ENCODE measurements around the gene LMF1. TPM values are rescaled to one million over a fixed set of nuclear protein-coding genes. Genes with fewer than 3 reads are reported as not detected.
A peak's percentile ranks its signal among the peaks of the same experiment; 100 is the strongest.

Gene LMF1
- total and polyA plus RNA-seq, 2 donors from 2014 or later, result 15.4 to 28.6 TPM

- TF ChIP-seq CTCF (IDR thresholded peaks at IDR 0.05; ENCODE audit: borderline replicate concordance, extremely low read depth, insufficient read depth), result no peak
- peaks cover 7% of the 10 kb centered on the region for H3K27me3 ChIP-seq (ENCODE audit: control insufficient read depth, insufficient read depth, low read length)
Measured at GRCh38 chr16:984736-985636, 14.2 kb upstream of the LMF1 start.

GRCh38 chr16:984121-984694 lies 13.4 kb upstream of the LMF1 start:
- Histone ChIP-seq H3K27ac (ENCODE audit: low read depth in 2 of 2, low read length in 2 of 2) (no peak overlapping the region), H3K4me3 (ENCODE audit: low read length in 3 of 3) (no peak overlapping the region), H3K4me1 (ENCODE audit: control insufficient read depth in 2 of 3, insufficient read depth in 2 of 3, low read depth in 1 of 3, low read length in 3 of 3) (no peaks in the 10 kb centered on the region), H3K9ac (ENCODE audit: low read length in 3 of 3) (no peak overlapping the region), H3K9me3 (ENCODE audit: control insufficient read depth in 2 of 3, insufficient read depth in 1 of 3, low read length in 3 of 3) (no peaks in the 10 kb centered on the region), H3K36me3 (ENCODE audit: control insufficient read depth in 2 of 3, insufficient read depth in 3 of 3, low read length in 3 of 3) (no peaks in the 10 kb centered on the region), H3K27me3 (ENCODE audit: control insufficient read depth, insufficient read depth, low read length) (peaks cover 7% of the 10 kb centered on the region)
- no peak for TF ChIP-seq CTCF (IDR thresholded peaks at IDR 0.05; ENCODE audit: borderline replicate concordance, extremely low read depth, insufficient read depth)
- intact Hi-C loops (cut with DNase I), result no loop called here
- FAIRE-seq, result no peak
- no peak for DNase-seq

More at GRCh38 chr16:984736-985636, 14.2 kb upstream of the LMF1 start:
- Histone ChIP-seq H3K27ac (ENCODE audit: low read depth in 2 of 2, low read length in 2 of 2) (no peak overlapping the region), H3K9me3 (ENCODE audit: control insufficient read depth in 2 of 3, insufficient read depth in 1 of 3, low read length in 3 of 3) (no peaks in the 10 kb centered on the region), H3K4me3 (ENCODE audit: low read length in 3 of 3) (no peak overlapping the region), H3K4me1 (ENCODE audit: control insufficient read depth in 2 of 3, insufficient read depth in 2 of 3, low read depth in 1 of 3, low read length in 3 of 3) (no peaks in the 10 kb centered on the region), H3K9ac (ENCODE audit: low read length in 3 of 3) (no peak overlapping the region), H3K36me3 (ENCODE audit: control insufficient read depth in 2 of 3, insufficient read depth in 3 of 3, low read length in 3 of 3) (no peaks in the 10 kb centered on the region)
- no peak for FAIRE-seq
- no peak for DNase-seq
- intact Hi-C loops (cut with DNase I), result no loop called here

GRCh38 chr16:983044-984030 lies 12.6 kb upstream of the LMF1 start:
- no peak for FAIRE-seq
- peak in 3 of 5 donors; percentile 63 to 75 (median 69) for DNase-seq
- intact Hi-C loops (cut with DNase I), result no loop called here
- Histone ChIP-seq H3K4me1 (ENCODE audit: control insufficient read depth in 2 of 3, insufficient read depth in 2 of 3, low read depth in 1 of 3, low read length in 3 of 3) (no peaks in the 10 kb centered on the region), H3K9ac (ENCODE audit: low read length in 3 of 3) (no peak overlapping the region), H3K9me3 (ENCODE audit: control insufficient read depth in 2 of 3, insufficient read depth in 1 of 3, low read length in 3 of 3) (no peaks in the 10 kb centered on the region), H3K4me3 (ENCODE audit: low read length in 3 of 3) (no peak overlapping the region), H3K36me3 (ENCODE audit: control insufficient read depth in 2 of 3, insufficient read depth in 3 of 3, low read length in 3 of 3) (no peaks in the 10 kb centered on the region), H3K27me3 (ENCODE audit: control insufficient read depth, insufficient read depth, low read length) (peaks cover 7% of the 10 kb centered on the region), H3K27ac (ENCODE audit: low read depth in 2 of 2, low read length in 2 of 2) (no peak overlapping the region)
- no peak for TF ChIP-seq CTCF (IDR thresholded peaks at IDR 0.05; ENCODE audit: borderline replicate concordance, extremely low read depth, insufficient read depth)

All from kidney (tissue), 14 donors.